HG03064 (cell line): ENCODE measurements around the gene HPGDS.
"Not testable (repeated sequence)": the region's sequence is repeated elsewhere in the genome, so short reads cannot be mapped to it uniquely, and the experiment has no call there.

Experiments used
- ATAC-seq: cut with Tn5 transposase; IDR thresholded peaks from one replicate; pipeline ENCODE4 v1.9.1; 2021; ENCODE audit warnings: low read depth; ENCODE audit not compliant: unreplicated experiment

The HPGDS gene

DNA sequence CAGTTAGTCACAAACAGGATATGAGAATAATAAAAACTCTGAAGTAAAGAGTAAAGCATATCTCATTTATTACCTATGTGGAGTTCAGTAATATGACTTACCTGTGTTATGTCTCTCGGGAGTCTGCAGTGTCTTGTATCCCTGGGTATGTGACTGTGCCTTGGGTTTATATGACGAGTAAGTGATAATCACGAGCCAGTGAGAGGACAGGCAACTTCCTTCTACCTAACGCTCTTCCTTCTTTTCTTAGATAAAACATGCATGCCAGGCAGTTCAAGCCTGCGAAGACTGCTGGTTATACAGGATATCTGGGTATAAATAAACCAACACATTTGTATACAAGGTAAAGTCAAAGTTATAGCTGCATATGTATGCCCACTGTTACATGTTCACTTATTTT lies at the start of gene HPGDS:
HPGDS (minus strand) TSS at position 143 of the 400 bp plus-strand sequence. CDS start 8,207 bp downstream, outside the sequence.
- ATAC-seq = no peak

DNA sequence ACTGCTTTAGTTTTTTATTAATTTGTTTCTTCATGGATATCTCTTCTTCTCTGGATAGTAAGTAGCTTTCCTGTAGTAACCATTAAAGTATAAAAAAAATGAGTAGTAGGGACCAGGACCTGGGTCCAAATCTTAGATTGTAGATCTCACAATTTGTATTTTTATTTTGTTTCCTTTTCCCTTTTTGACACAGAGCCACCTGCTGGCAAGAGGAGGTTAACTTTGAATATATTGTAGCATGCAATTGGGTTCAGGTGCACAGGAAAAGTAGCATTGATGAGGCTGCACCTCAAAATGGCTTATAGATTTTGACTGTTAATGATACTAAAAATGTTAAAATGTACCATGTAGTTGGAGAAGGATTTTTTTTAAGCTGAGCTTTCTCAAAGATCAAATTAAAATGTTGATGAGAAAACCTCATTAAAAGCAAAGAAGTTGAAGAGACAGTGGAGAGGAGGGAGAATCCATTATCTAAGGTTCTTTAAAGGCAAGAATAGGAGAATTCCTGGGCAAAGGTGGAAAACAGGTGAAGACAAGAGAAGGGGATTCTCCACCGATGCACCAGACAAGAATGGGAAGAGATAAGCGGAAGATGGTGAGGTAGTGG lies 48.3 kb upstream of the HPGDS start:
- no peak for ATAC-seq

DNA sequence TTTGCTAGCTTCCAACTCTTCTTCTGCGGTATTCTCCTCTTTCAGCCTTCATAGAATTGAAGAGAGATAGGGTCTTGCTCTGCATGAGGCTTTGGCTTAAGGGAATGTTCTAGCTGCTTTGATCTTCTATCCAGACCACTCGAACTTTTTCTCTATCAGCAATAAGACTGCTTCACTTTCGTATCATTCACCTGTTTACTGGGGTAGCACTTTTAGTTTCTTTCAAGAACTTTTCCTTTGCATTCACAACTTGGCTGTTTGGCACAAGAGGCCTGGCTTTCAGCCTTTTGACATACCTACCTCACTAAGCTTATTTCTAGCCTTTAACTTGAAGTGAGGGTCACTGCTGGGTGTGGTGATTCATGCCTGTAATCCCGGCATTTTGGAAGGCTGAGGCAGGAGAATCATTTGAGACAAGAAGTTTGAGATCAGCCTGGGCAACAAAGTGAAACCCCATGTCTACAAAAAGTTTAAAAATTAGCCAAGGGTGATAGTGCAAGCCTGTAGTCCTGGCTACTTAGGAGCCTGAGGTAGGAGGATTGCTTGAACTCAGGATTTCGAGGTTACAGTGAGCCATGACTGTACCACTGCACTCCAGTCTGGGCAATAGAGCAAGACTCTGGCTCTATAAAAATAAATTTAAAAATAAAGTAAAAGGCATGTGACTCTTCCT lies 47.1 kb upstream of the HPGDS start:
- ATAC-seq = no peak

DNA sequence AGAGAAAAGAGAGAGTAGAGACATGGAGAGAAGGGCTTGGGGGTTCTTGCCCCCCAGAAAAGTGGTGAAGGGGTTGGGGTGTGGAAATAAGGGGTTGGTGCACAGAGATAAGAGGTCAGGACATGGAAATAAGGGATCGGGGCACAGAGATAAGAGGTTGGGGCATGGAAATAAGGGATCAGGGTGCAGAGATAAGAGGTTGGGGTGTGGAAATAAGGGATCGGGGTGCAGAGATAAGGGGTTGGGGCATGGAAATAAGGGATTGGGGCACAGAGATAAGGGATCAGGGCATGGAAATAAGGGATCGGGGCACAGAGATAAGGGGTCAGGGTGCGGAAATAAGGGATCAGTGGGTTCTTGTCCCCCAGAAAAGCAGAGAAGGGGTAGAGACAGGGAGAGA lies 45.3 kb upstream of the HPGDS start:
- ATAC-seq = not testable (repeated sequence)

DNA sequence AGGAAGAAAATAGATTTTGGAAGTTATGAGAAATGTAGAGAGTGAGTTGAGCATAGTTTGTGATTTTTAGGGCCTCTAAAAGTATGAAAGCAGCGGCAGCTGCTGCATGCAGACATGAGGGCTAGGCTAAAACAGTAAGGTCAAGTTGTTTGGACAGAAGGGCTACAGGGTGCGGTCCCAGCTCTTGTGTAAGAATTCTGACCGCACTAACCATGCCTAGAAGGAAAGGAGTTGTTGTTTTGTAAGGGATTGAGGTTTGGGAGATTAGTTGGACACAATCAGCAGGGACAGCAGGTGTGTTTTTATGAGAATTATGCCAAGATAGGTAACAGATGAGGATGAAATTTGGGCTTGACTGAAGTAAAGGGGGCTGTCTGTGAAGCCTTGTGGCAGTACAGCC lies 42.8 kb upstream of the HPGDS start:
- ATAC-seq = not testable (repeated sequence)

DNA sequence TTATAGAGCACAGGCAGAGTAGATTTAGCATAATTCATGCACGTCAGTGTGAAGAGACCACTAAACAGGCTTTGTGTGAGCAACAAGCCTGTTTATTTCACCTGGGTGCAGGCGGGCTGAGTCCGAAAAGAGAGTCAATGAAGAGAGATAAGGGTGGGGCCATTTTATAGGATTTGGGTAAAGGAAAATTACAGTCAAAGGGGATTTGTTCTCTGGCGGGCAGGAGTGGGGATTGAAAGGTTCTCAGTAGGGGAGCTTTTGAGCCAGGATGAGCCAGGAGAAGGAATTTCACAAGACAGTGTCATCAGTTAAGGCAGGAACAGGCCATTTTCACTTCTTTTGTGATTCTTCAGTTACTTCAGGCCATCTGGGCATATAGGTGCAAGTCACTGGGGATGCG lies 40.3 kb upstream of the HPGDS start:
- not testable (repeated sequence) for ATAC-seq

DNA sequence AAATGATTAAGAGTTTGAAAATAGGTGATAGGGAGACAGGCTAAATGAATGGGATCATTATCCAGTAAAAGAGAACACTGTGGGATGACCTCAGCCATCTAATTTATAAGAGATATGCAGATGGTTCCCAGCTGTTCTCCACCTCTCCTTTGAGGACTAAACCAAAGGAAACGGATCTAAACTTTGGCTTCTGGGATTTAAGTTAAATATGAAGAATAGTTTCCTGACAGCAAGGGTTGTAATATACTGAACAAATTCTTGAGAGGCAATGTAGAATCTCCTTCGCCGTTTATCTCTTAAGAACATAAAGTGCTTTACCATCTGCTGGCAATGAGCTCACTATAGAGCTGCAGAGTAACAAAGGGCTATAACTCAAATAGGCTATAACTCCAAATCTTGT lies 35.4 kb upstream of the HPGDS start:
- no peak for ATAC-seq

DNA sequence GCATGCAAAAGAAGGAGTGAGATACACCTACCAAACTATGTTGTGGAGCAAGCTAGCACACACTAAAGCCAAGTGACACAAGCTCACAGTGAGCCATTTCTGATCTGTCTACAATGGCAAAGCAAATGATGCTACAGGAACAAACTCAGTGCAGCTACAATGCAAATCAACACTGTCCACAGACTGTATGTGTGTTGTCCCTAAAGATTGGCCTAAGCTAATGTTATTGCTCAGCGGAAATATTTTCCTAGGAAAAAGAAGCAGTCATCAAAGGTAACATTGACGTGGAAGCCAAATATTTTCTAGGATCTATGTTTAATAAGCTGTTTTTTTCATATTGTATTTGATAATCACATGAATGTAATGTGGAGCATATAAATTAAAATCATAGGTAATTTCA lies 34.7 kb upstream of the HPGDS start:
- no peak for ATAC-seq

DNA sequence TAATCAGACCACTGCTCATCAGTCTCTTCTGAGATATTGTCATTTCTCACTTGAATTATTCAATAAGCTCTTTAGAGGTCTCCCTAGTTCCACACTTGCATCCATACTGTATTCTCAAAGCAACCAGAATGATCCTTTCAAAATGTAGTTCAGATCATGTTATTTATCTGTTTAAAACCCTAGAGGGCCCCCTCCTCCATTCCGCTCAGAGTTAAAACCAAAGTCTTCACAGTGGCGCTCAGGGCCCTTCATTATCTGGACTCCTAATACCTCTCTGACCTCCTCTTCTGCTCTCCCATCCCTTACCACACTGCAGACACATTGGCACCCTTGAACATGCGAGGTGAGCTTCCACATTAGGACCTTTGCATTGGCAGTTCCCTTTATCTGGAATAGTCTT lies 32.7 kb upstream of the HPGDS start:
- no peak for ATAC-seq

DNA sequence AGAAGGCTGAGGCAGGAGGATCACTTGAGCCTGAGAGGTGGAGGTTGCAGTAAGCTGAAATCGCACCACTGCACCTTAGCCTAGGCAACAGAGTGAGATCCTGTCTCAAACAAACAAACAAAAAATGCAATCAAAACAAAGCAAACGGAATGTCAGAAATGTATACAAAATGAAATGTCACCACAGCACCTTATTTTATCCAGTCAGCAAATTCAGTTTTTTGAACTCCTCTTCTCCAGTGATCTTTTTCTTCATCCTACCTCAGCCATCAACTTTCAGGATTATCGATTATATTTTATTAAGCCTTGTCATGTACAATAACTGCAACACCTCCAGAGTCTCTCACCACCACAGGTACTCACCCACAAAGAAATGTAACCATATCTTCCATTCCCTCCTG lies 31.1 kb upstream of the HPGDS start:
- no peak for ATAC-seq

DNA sequence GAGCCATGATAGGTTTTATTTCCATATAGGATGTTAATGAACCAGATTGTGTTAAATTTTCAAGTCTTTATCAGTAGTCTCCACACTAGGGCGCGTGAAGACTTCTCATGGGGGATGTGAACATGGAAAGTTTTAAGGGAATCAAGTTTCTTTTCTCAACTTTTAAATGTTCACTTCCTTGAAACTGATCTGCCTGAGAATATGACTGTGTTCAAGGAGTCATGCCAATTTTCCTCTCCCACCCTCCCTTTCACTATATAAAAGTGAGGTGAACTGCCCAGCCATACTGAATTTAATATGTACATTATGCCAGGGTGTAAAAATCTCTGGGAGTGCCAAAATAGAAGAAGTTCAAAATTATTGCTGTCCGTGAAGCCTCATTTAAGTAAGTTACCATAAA lies 30.4 kb upstream of the HPGDS start:
- ATAC-seq = no peak

DNA sequence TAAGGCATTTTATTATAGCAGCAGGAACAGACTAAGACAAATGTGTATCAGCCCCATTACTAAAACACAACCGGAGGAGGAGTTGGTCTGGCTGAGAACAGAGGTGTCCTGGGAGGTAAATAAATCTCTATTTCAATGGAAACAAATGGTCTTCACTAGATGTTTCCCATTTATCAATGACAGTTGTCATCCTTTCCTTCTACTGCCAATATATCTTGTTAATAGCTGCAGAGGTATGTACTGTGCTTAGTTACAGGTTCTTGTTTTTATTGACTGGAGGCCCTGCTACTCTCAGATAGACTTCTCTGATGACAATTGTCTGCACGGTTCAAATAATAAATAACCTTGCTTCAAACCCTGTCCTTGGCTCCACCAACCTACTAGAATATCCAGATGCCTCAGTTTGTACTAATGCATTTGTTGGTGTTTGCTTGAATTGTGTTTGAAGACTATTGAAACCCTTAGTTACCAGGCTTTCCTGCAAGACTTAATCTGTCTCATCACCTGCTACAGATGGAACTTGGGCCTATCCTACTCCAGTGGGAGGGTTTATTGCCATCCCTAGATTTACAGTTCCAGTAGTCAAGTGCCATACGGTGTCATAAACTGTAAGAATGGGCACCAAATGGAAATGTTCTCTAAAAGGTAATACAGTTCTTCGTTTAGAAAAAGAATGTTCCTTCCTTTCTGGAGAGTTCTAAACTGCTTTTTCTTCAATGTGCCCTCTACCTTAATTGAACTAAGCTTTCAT lies 29.8 kb upstream of the HPGDS start:
- ATAC-seq = no peak

DNA sequence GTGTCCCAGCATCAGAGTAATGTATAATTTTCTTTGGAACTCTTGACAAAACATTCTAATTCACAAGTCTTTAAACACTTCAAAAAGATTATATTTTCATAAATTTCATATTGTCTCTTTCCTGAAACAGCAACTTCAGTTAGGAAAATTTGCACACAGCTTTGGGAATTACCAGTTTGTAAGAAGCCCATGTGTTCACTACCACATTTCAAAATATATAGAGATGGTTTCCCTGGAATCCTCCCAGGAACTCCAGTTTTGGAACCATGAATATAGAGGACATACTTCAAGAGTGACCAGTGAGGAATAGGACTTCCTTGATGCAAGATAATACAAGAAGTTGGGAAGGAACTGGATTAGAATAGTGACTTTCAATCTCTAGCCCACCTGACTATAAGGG lies 28.7 kb upstream of the HPGDS start:
- ATAC-seq = no peak

DNA sequence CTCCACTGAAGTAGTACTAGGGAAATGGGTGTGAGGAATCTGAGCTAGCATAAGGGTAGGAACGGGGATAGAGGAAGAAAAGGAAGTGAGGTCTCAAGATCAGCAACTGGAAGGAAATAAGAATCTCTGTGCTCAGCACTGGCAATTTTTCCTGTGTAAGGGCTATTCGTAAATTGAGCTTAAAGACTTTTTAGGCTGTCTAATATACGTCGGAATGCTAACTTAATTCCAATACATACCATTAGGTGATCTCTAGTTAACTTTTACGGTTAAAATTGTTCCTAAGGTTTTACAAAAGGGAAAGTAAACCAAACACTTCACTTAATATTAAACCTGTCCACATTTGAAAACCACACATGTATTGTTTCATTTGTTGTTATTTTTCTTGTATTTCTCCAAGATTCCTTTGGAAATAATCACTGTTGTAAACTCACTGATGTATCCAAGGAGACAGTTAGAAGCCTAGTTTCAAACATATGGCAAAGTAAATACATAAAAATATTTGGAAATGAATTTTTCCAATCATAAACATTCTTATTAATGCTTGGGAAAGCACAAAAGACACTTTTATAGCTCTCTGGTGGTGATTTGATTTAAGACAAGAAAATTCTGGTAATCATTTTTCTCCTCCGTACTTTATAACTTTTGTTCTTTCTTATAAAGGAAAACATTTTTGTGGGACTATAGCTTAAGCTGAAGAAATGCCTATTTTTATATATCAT lies 28.1 kb upstream of the HPGDS start:
- no peak for ATAC-seq

DNA sequence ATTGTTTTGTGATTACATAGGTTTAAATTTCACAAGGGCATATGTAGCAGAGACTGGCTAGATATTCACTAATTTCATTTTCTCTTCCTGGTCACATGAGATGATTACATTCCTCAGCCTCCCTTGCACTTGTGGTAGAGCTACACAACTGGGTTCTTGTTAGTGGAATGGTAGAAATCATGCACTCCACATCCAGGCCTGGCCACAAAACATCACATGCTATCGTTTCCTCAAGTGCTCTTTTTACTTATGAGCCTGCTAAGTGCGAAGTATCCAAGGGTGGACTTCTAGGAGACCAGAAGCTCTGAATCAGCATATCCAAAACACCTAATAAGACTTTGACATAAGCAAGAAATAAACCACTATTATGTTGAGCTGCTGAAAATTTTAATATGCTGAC lies 26.4 kb upstream of the HPGDS start:
- no peak for ATAC-seq

DNA sequence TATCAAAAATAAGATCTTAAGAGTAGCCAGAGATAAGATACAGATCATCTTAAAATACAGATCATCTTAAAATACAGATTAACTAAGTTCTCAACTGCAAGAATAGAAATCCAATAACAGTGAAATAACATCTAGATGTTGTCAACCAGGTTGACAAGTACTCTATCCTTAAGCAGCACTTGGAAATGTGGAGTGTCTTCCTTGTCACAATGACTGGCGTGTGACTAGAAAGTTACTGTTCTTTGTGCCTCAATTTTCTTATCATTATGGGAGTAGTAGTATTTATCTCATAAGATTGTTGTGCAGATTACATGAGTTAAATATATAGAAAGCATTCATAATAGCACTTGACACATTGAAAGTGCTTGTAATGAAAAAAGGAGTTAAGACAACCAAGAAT lies 25.8 kb upstream of the HPGDS start:
- ATAC-seq = no peak

DNA sequence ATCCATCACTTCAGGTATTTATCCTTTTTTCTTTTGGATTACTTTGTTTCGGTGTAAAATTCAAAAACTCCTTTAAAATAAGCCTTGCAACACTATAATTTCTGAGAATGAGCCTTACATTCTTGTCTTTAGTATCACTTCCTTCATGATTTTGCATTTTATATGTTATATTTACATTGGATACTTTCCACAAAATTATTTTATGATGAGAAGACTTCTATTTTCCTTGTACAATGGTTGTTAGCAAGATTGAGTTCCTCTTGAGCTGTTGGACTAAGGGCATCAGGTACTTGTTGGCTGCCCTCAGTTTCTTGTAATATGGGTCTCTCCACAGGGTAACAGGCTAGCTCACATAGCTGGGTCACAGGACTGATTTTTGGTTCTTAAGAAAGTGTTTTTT lies 22.7 kb upstream of the HPGDS start:
- no peak for ATAC-seq

DNA sequence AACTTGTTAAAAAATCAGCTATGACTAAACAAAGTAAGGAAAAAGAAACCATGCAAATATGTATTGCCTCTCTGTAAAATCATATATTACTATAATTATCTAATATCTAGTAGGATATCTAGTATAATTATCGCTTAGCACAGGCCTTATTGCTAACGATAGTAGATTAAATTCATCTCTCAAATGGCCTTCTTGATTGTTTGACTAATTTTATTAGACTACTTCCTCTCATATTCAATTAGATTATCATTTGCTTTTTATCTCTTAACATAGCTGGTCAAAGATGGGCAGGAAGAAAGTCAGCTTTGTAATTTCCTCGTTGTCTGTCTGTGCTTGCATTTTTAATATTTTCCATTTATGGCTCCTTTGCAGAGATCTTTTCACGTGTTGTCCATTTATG lies 21.9 kb upstream of the HPGDS start:
- ATAC-seq = no peak

DNA sequence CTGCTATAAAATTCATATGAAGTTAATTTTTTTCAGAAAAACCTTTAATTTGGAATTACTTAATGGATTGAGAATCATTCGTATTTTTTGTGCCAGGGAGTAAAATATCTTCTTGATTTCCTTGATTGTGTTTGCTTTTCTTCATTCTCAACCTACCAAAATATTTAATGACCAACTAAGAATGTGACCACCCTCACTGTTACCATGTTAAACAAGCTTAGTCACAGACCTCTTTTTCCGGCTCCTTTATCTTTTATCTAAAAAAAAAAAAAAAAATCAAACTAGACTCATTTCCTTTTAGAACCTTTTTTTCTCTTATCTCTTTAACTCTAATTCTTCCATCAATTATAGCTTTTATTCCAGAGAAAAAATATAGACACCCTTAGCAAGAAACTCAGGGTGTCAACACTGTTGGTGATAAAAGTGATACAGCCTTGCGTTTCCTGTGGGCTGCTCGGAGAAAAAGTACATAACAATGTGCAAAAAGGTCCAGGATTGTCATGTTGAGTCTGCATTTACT lies 20.6 kb upstream of the HPGDS start:
- no peak for ATAC-seq

DNA sequence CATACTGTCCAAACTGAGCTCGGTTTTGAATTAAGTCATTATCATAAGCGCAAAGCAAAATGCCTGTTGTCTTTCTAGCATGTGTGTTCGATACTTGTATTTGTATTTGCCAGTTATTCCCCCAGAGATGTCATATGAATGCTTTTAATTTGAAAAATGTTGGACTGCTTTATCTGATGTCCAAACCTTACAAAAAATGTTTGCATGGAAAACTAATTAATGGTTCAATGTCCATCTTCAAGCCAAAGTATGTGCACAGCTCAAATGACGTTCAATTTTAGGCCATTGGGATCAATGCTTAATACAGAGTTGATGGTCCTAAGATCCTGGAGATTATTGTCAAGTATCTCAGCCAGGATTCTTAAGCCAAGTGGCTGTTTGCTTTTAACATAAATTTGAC lies 17.2 kb upstream of the HPGDS start:
- no peak for ATAC-seq

DNA sequence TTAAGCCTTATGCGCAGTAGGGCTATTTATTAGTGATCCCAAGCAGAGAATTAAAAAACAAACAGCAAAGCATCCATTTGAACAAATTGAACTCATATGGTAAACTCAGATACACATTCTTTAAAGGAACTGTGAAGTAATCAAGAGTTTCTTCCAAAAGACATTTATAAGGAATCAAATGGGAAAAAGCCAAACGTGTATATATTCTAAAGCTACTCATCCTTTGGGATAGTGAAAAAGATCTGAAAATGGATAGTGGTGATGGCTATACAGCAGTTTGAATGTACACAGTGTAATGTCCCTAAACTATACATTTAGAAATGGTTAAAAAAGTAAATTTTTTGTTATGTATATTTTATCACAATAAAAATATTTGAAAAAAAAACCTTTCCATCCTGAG lies 16.6 kb upstream of the HPGDS start:
- ATAC-seq = no peak
